Measurements from ENCODE around the gene CCR6.

The CCR6 gene

GRCh38 chr6:167141667-167142432 lies 19.0 kb downstream of the CCR6 start:
- Histone ChIP-seq H3K4me1 (ENCODE audit: control insufficient read depth, insufficient read depth, low read length) (peaks cover 25% of the 10 kb centered on the region), H3K36me3 (ENCODE audit: control insufficient read depth, insufficient read depth, low read length) (no peaks in the 10 kb centered on the region), H3K27ac (ENCODE audit: insufficient read depth, low read depth, low read length, poor library complexity, severe bottlenecking) (no peak overlapping the region), H3K4me3 (ENCODE audit: insufficient read depth, low read depth, low read length) (no peak overlapping the region), H3K27me3 (ENCODE audit: control insufficient read depth, insufficient read depth, low read length, poor library complexity, severe bottlenecking) (no peaks in the 10 kb centered on the region), H3K9me3 (ENCODE audit: control insufficient read depth, low read length) (no peaks in the 10 kb centered on the region)
- 54% methylated on average over 18 of the region's 18 CpGs for WGBS, 2 experiments

GRCh38 chr6:167142433-167142761 lies 19.5 kb downstream of the CCR6 start:
- Histone ChIP-seq H3K9me3 (ENCODE audit: control insufficient read depth, low read length) (no peaks in the 10 kb centered on the region), H3K36me3 (ENCODE audit: control insufficient read depth, insufficient read depth, low read length) (no peaks in the 10 kb centered on the region), H3K27ac (ENCODE audit: insufficient read depth, low read depth, low read length, poor library complexity, severe bottlenecking) (no peak overlapping the region), H3K4me1 (ENCODE audit: control insufficient read depth, insufficient read depth, low read length) (peaks cover 30% of the 10 kb centered on the region), H3K4me3 (ENCODE audit: insufficient read depth, low read depth, low read length) (no peak overlapping the region), H3K27me3 (ENCODE audit: control insufficient read depth, insufficient read depth, low read length, poor library complexity, severe bottlenecking) (no peaks in the 10 kb centered on the region)
- WGBS, 2 experiments: 47 to 50% methylated on average over 3 to 4 of the region's 4 CpGs

GRCh38 chr6:167143041-167143440 lies 20.1 kb downstream of the CCR6 start:
- H3K27me3 ChIP-seq (ENCODE audit: control insufficient read depth, insufficient read depth, low read length, poor library complexity, severe bottlenecking): no peaks in the 10 kb centered on the region
- no peaks in the 10 kb centered on the region for H3K36me3 ChIP-seq (ENCODE audit: control insufficient read depth, insufficient read depth, low read length)
- 94 to 95% methylated on average over 9 of the region's 9 CpGs for WGBS, 2 experiments
- H3K4me3 ChIP-seq (ENCODE audit: insufficient read depth, low read depth, low read length): no peak overlapping the region
- no peaks in the 10 kb centered on the region for H3K9me3 ChIP-seq (ENCODE audit: control insufficient read depth, low read length)
- H3K27ac ChIP-seq (ENCODE audit: insufficient read depth, low read depth, low read length, poor library complexity, severe bottlenecking): no peak overlapping the region
- H3K4me1 ChIP-seq (ENCODE audit: control insufficient read depth, insufficient read depth, low read length): peaks cover 31% of the 10 kb centered on the region

GRCh38 chr6:167145461-167145860 lies 22.6 kb downstream of the CCR6 start:
- H3K27ac ChIP-seq (ENCODE audit: insufficient read depth, low read depth, low read length, poor library complexity, severe bottlenecking): no peak overlapping the region
- no peaks in the 10 kb centered on the region for H3K27me3 ChIP-seq (ENCODE audit: control insufficient read depth, insufficient read depth, low read length, poor library complexity, severe bottlenecking)
- 90 to 95% methylated on average over 12 of the region's 12 CpGs for WGBS, 2 experiments

GRCh38 chr6:167146135-167146534 lies 23.2 kb downstream of the CCR6 start:
- Histone ChIP-seq H3K9me3 (ENCODE audit: control insufficient read depth, low read length) (no peaks in the 10 kb centered on the region), H3K36me3 (ENCODE audit: control insufficient read depth, insufficient read depth, low read length) (no peaks in the 10 kb centered on the region), H3K27me3 (ENCODE audit: control insufficient read depth, insufficient read depth, low read length, poor library complexity, severe bottlenecking) (no peaks in the 10 kb centered on the region), H3K27ac (ENCODE audit: insufficient read depth, low read depth, low read length, poor library complexity, severe bottlenecking) (no peak overlapping the region), H3K4me1 (ENCODE audit: control insufficient read depth, insufficient read depth, low read length) (peaks cover 15% of the 10 kb centered on the region), H3K4me3 (ENCODE audit: insufficient read depth, low read depth, low read length) (no peak overlapping the region)
- 87 to 88% methylated on average over 13 to 15 of the region's 15 CpGs for WGBS, 2 experiments

More at GRCh38 chr6:167145461-167145860, 22.6 kb downstream of the CCR6 start:
- no peak overlapping the region for H3K4me3 ChIP-seq (ENCODE audit: insufficient read depth, low read depth, low read length)
- H3K36me3 ChIP-seq (ENCODE audit: control insufficient read depth, insufficient read depth, low read length): no peaks in the 10 kb centered on the region
- H3K9me3 ChIP-seq (ENCODE audit: control insufficient read depth, low read length): no peaks in the 10 kb centered on the region
- H3K4me1 ChIP-seq (ENCODE audit: control insufficient read depth, insufficient read depth, low read length): peaks cover 22% of the 10 kb centered on the region

- no peaks in the 10 kb centered on the region for H3K9me3 ChIP-seq (ENCODE audit: control insufficient read depth, low read length)
- H3K4me1 ChIP-seq (ENCODE audit: control insufficient read depth, insufficient read depth, low read length): peaks cover 14% of the 10 kb centered on the region
- H3K27me3 ChIP-seq (ENCODE audit: control insufficient read depth, insufficient read depth, low read length, poor library complexity, severe bottlenecking): no peaks in the 10 kb centered on the region
- WGBS, 2 experiments: 3% methylated on average over 16 of the region's 16 CpGs
- no peak overlapping the region for H3K4me3 ChIP-seq (ENCODE audit: insufficient read depth, low read depth, low read length)
- H3K27ac ChIP-seq (ENCODE audit: insufficient read depth, low read depth, low read length, poor library complexity, severe bottlenecking): peak overlapping the region; percentile 27
- H3K36me3 ChIP-seq (ENCODE audit: control insufficient read depth, insufficient read depth, low read length): no peaks in the 10 kb centered on the region
Observed at GRCh38 chr6:167146977-167147376, 24.1 kb downstream of the CCR6 start.

GRCh38 chr6:167148021-167148420 lies 25.1 kb downstream of the CCR6 start:
- no peak overlapping the region for H3K27ac ChIP-seq (ENCODE audit: insufficient read depth, low read depth, low read length, poor library complexity, severe bottlenecking)
- H3K4me1 ChIP-seq (ENCODE audit: control insufficient read depth, insufficient read depth, low read length): peaks cover 14% of the 10 kb centered on the region
- no peaks in the 10 kb centered on the region for H3K36me3 ChIP-seq (ENCODE audit: control insufficient read depth, insufficient read depth, low read length)
- no peaks in the 10 kb centered on the region for H3K9me3 ChIP-seq (ENCODE audit: control insufficient read depth, low read length)
- no peaks in the 10 kb centered on the region for H3K27me3 ChIP-seq (ENCODE audit: control insufficient read depth, insufficient read depth, low read length, poor library complexity, severe bottlenecking)
- no peak overlapping the region for H3K4me3 ChIP-seq (ENCODE audit: insufficient read depth, low read depth, low read length)

GRCh38 chr6:167148997-167149396 lies 26.1 kb downstream of the CCR6 start:
- Histone ChIP-seq H3K4me1 (ENCODE audit: control insufficient read depth, insufficient read depth, low read length) (peaks cover 14% of the 10 kb centered on the region), H3K36me3 (ENCODE audit: control insufficient read depth, insufficient read depth, low read length) (no peaks in the 10 kb centered on the region), H3K27ac (ENCODE audit: insufficient read depth, low read depth, low read length, poor library complexity, severe bottlenecking) (no peak overlapping the region), H3K4me3 (ENCODE audit: insufficient read depth, low read depth, low read length) (no peak overlapping the region), H3K27me3 (ENCODE audit: control insufficient read depth, insufficient read depth, low read length, poor library complexity, severe bottlenecking) (no peaks in the 10 kb centered on the region), H3K9me3 (ENCODE audit: control insufficient read depth, low read length) (no peaks in the 10 kb centered on the region)
- 96% methylated on average over 5 of the region's 5 CpGs for WGBS, 2 experiments

- Histone ChIP-seq H3K9me3 (ENCODE audit: control insufficient read depth, low read length) (no peaks in the 10 kb centered on the region), H3K4me3 (ENCODE audit: insufficient read depth, low read depth, low read length) (no peak overlapping the region), H3K27me3 (ENCODE audit: control insufficient read depth, insufficient read depth, low read length, poor library complexity, severe bottlenecking) (no peaks in the 10 kb centered on the region), H3K27ac (ENCODE audit: insufficient read depth, low read depth, low read length, poor library complexity, severe bottlenecking) (no peak overlapping the region), H3K36me3 (ENCODE audit: control insufficient read depth, insufficient read depth, low read length) (no peaks in the 10 kb centered on the region), H3K4me1 (ENCODE audit: control insufficient read depth, insufficient read depth, low read length) (peaks cover 14% of the 10 kb centered on the region)
- WGBS, 2 experiments: 85 to 86% methylated on average over 6 of the region's 6 CpGs
Observed at GRCh38 chr6:167150941-167151549, 28.1 kb downstream of the CCR6 start.

GRCh38 chr6:167151648-167152047 lies 28.8 kb downstream of the CCR6 start:
- no peak overlapping the region for H3K27ac ChIP-seq (ENCODE audit: insufficient read depth, low read depth, low read length, poor library complexity, severe bottlenecking)
- H3K9me3 ChIP-seq (ENCODE audit: control insufficient read depth, low read length): no peaks in the 10 kb centered on the region
- H3K4me1 ChIP-seq (ENCODE audit: control insufficient read depth, insufficient read depth, low read length): peaks cover 8% of the 10 kb centered on the region
- 91% methylated on average over 7 of the region's 7 CpGs for WGBS, 2 experiments
- H3K27me3 ChIP-seq (ENCODE audit: control insufficient read depth, insufficient read depth, low read length, poor library complexity, severe bottlenecking): no peaks in the 10 kb centered on the region
- H3K36me3 ChIP-seq (ENCODE audit: control insufficient read depth, insufficient read depth, low read length): no peaks in the 10 kb centered on the region
- no peak overlapping the region for H3K4me3 ChIP-seq (ENCODE audit: insufficient read depth, low read depth, low read length)
